Measurements from ENCODE around the gene TAB3.

Gene TAB3

GRCh38 chrX:30819080-30819479, 70.0 kb downstream of the TAB3 start:
- TF ChIP-seq GATA3 (IDR thresholded peaks at IDR 0.05; ENCODE audit: low read depth, low read length) (no peak), GATA2 (IDR thresholded peaks at IDR 0.05; ENCODE audit: low read depth, low read length) (no peak)

- TF ChIP-seq GATA2 (IDR thresholded peaks at IDR 0.05; ENCODE audit: low read depth, low read length), result no peak
- no peak for TF ChIP-seq GATA3 (IDR thresholded peaks at IDR 0.05; ENCODE audit: low read depth, low read length)
These were observed 73.0 kb downstream of the TAB3 start for GRCh38 chrX:30816079-30816478.

- TF ChIP-seq GATA3 (IDR thresholded peaks at IDR 0.05; ENCODE audit: low read depth, low read length), result no peak
- TF ChIP-seq GATA2 (IDR thresholded peaks at IDR 0.05; ENCODE audit: low read depth, low read length), result no peak
These were observed 74.1 kb downstream of the TAB3 start for GRCh38 chrX:30814978-30815377.

GRCh38 chrX:30812326-30812725, 76.7 kb downstream of the TAB3 start:
- TF ChIP-seq GATA3 (IDR thresholded peaks at IDR 0.05; ENCODE audit: low read depth, low read length) (no peak), GATA2 (IDR thresholded peaks at IDR 0.05; ENCODE audit: low read depth, low read length) (no peak)

GRCh38 chrX:30806187-30806728, 82.8 kb downstream of the TAB3 start:
- TF ChIP-seq GATA2 (IDR thresholded peaks at IDR 0.05; ENCODE audit: low read depth, low read length) (no peak), GATA3 (IDR thresholded peaks at IDR 0.05; ENCODE audit: low read depth, low read length) (no peak)

GRCh38 chrX:30804462-30804861, 84.6 kb downstream of the TAB3 start:
- TF ChIP-seq GATA2 (IDR thresholded peaks at IDR 0.05; ENCODE audit: low read depth, low read length) (no peak), GATA3 (IDR thresholded peaks at IDR 0.05; ENCODE audit: low read depth, low read length) (no peak)

- TF ChIP-seq GATA2 (IDR thresholded peaks at IDR 0.05; ENCODE audit: low read depth, low read length) (no peak), GATA3 (IDR thresholded peaks at IDR 0.05; ENCODE audit: low read depth, low read length) (no peak)
These were observed 88.2 kb downstream of the TAB3 start for GRCh38 chrX:30800901-30801300.

- TF ChIP-seq GATA2 (IDR thresholded peaks at IDR 0.05; ENCODE audit: low read depth, low read length), result no peak
- no peak for TF ChIP-seq GATA3 (IDR thresholded peaks at IDR 0.05; ENCODE audit: low read depth, low read length)
These were observed 89.7 kb downstream of the TAB3 start for GRCh38 chrX:30799327-30799726.

GRCh38 chrX:30798810-30799209, 90.2 kb downstream of the TAB3 start:
- no peak for TF ChIP-seq GATA3 (IDR thresholded peaks at IDR 0.05; ENCODE audit: low read depth, low read length)
- no peak for TF ChIP-seq GATA2 (IDR thresholded peaks at IDR 0.05; ENCODE audit: low read depth, low read length)

GRCh38 chrX:30795981-30796958, 92.8 kb downstream of the TAB3 start:
- TF ChIP-seq GATA2 (IDR thresholded peaks at IDR 0.05; ENCODE audit: low read depth, low read length) (no peak), GATA3 (IDR thresholded peaks at IDR 0.05; ENCODE audit: low read depth, low read length) (no peak)

GRCh38 chrX:30794497-30794896, 94.6 kb downstream of the TAB3 start:
- TF ChIP-seq GATA3 (IDR thresholded peaks at IDR 0.05; ENCODE audit: low read depth, low read length), result no peak
- TF ChIP-seq GATA2 (IDR thresholded peaks at IDR 0.05; ENCODE audit: low read depth, low read length), result no peak

- TF ChIP-seq GATA2 (IDR thresholded peaks at IDR 0.05; ENCODE audit: low read depth, low read length) (no peak), GATA3 (IDR thresholded peaks at IDR 0.05; ENCODE audit: low read depth, low read length) (no peak)
These were observed 95.3 kb downstream of the TAB3 start for GRCh38 chrX:30793767-30794103.

GRCh38 chrX:30793075-30793766, 95.8 kb downstream of the TAB3 start:
- no peak for TF ChIP-seq GATA3 (IDR thresholded peaks at IDR 0.05; ENCODE audit: low read depth, low read length)
